Activated B cell treated with CpG ODN at 0.5 μM for 24 hours (primary cell): ENCODE data around the gene CDC27. TPM values are rescaled to one million over a fixed set of nuclear protein-coding genes. Genes with fewer than 3 reads are reported as not detected.
A peak's percentile ranks its signal among the peaks of the same experiment; 100 is the strongest.
"Not testable (repeated sequence)": the region's sequence is repeated elsewhere in the genome, so short reads cannot be mapped to it uniquely, and the experiment has no call there.

Source experiments
- ATAC-seq: fragments of 200-7000 bp; cut with Tn5 transposase; one replicate; pipeline ENCODE4 v1.10.0; 2021; ENCODE audit warnings: low read depth, mild to moderate bottlenecking, moderate library complexity
- CTCF ChIA-PET: fragments of 350-600 bp; sonication (Branson Sonifier 250); formaldehyde crosslinking; loops from one replicate; lab custom pipeline; 2021; ENCODE audit warnings: antibody characterized with exemption; lab: Charles Lee
- POLR2A ChIA-PET: fragments of 350-600 bp; sonication (Branson Sonifier 250); formaldehyde crosslinking; loops from one replicate; lab custom pipeline; 2021; ENCODE audit warnings: antibody characterized with exemption; lab: Charles Lee
- DNase-seq: peaks from one replicate; pipeline ENCODE4 v3.0.0; 2022
- H3K27ac Mint-ChIP-seq: one replicate; pipeline ENCODE4 v1.8.0; 2020; ENCODE audit warnings: mixed read lengths
- H3K27me3 Mint-ChIP-seq: one replicate; pipeline ENCODE4 v1.8.0; 2021; ENCODE audit warnings: mixed read lengths
- H3K36me3 Mint-ChIP-seq: one replicate; pipeline ENCODE4 v1.8.0; 2021; ENCODE audit warnings: low read depth, mixed read lengths
- H3K4me1 Mint-ChIP-seq: one replicate; pipeline ENCODE4 v1.8.0; 2021; ENCODE audit warnings: mixed read lengths
- H3K4me3 Mint-ChIP-seq: one replicate; pipeline ENCODE4 v1.8.0; 2020; ENCODE audit warnings: mild to moderate bottlenecking, mixed read lengths
- H3K9me3 Mint-ChIP-seq: one replicate; pipeline ENCODE4 v1.8.0; 2020; ENCODE audit warnings: mixed read lengths
- intact Hi-C: fragments of 100-400 bp; cut with micrococcal nuclease; formaldehyde crosslinking; loops from one replicate; pipeline ENCODE4 v1.15.1; 2024
- total RNA-seq: library from RNA; stranded (reverse); gene quantifications from 2 replicates; pipeline ENCODE4 v1.2.3, GENCODE V29; 2022
- TF ChIP-seq, protein P1 (sequence below): fragments of 200-600 bp; IDR thresholded peaks from one replicate; pipeline ENCODE4 v1.8.0; 2022; ENCODE audit warnings: antibody characterized with exemption, mild to moderate bottlenecking

Gene CDC27
- total RNA-seq, 1 donor from 2014 or later, result 72.5 TPM

DNA sequence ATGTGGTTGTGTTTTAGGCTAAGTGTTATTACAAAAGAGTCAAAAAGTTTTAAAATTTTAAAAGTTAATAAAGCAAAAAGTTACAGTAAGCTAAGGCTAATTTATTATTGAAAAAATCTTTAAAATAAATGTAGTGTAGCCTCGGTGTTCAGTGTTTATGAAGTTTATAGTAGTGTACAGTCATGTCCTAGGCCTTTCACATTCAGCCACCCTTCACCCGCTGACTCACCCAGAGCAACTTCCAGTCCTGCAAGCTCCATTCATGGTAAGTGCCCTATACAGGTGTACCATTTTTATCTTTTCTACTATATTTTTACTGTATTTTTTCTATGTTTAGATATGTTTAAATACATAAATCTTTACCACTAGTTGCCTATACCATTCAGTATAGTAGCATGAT lies 111.5 kb downstream of the CDC27 start:
- intact Hi-C loops, result no loop called here
- CTCF ChIA-PET, result no interaction called here
- Mint-ChIP-seq H3K27me3 (no peaks in the 10 kb centered on the region), H3K4me3 (no peak overlapping the region), H3K36me3 (peaks cover 22% of the 10 kb centered on the region), H3K27ac (no peak overlapping the region), H3K4me1 (peaks cover 9% of the 10 kb centered on the region), H3K9me3 (no peaks in the 10 kb centered on the region)
- POLR2A ChIA-PET, result no interaction called here
- no peak for DNase-seq
- TF ChIP-seq, protein P1, sequence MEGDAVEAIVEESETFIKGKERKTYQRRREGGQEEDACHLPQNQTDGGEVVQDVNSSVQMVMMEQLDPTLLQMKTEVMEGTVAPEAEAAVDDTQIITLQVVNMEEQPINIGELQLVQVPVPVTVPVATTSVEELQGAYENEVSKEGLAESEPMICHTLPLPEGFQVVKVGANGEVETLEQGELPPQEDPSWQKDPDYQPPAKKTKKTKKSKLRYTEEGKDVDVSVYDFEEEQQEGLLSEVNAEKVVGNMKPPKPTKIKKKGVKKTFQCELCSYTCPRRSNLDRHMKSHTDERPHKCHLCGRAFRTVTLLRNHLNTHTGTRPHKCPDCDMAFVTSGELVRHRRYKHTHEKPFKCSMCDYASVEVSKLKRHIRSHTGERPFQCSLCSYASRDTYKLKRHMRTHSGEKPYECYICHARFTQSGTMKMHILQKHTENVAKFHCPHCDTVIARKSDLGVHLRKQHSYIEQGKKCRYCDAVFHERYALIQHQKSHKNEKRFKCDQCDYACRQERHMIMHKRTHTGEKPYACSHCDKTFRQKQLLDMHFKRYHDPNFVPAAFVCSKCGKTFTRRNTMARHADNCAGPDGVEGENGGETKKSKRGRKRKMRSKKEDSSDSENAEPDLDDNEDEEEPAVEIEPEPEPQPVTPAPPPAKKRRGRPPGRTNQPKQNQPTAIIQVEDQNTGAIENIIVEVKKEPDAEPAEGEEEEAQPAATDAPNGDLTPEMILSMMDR, result no peak
- no peak for ATAC-seq

DNA sequence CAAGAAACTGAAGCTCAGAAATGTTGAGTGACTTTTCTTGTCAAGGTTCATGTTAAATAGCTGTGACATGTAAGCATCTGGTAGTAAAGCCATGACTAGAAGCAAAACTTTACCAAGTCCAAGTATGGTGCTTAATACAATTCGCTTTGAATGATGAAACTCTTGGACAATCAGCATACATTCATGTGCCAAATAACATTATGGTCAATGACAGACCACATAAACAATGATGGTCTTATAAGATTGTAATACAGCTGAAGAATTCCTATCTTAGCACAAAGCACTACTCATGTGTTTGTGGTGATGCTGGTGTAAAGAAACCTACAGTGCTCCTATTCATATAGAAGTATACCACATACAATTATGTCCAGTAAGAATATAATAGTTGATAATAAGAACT lies 112.9 kb downstream of the CDC27 start:
- H3K4me3 Mint-ChIP-seq, result no peak overlapping the region
- ChIA-PET CTCF (no interaction called here), POLR2A (no interaction called here)

GRCh38 chr17:47074361-47074760 lies 114.7 kb downstream of the CDC27 start:
- peaks cover 14% of the 10 kb centered on the region for H3K36me3 Mint-ChIP-seq
- H3K9me3 Mint-ChIP-seq, H3K27ac Mint-ChIP-seq, intact Hi-C loops, H3K4me3 Mint-ChIP-seq, ATAC-seq, DNase-seq, H3K27me3 Mint-ChIP-seq, CTCF ChIA-PET: not testable (repeated sequence)
- POLR2A ChIA-PET, result interaction anchor here (0.6 kb wide), 1 partner anchor 47 kb away, joined by 5 read pairs; no protein-coding TSS in a partner anchor
- peaks cover 21% of the 10 kb centered on the region for H3K4me1 Mint-ChIP-seq

More for the DNA sequence above, 112.9 kb downstream of the CDC27 start:
- peaks cover 18% of the 10 kb centered on the region for H3K36me3 Mint-ChIP-seq
- intact Hi-C loops, result no loop called here
- no peak overlapping the region for H3K27ac Mint-ChIP-seq
- peaks cover 14% of the 10 kb centered on the region for H3K4me1 Mint-ChIP-seq
- no peak for DNase-seq
- no peak for ATAC-seq
- no peaks in the 10 kb centered on the region for H3K9me3 Mint-ChIP-seq
- TF ChIP-seq, protein P1, result no peak
- H3K27me3 Mint-ChIP-seq, result no peaks in the 10 kb centered on the region

- CTCF ChIA-PET, POLR2A ChIA-PET: not testable (repeated sequence)
Observed at GRCh38 chr17:47073629-47074028, 115.5 kb downstream of the CDC27 start.

DNA sequence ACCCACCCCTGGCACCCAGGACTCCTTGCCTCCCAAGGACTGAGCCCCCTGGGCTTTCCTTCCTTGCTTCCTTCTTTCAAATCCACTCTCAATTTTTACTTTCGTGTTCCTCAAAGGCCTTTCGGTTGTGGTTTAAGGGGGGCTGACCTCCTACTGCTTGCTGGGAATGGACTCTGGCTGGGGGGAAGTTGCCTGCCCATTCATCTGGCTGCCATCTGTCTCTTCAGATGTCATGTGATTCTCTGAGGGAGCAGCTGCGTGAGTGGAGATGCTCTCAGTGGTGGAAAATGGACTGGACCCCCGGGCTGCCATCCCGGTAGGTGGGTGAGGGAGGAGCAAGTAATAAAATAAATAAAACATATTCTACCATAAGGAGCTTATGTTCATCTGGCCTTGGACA lies 116.2 kb downstream of the CDC27 start:
- intact Hi-C loops, result no loop called here
- Mint-ChIP-seq H3K27ac (peak overlapping the region; percentile 7), H3K36me3 (peaks cover 14% of the 10 kb centered on the region), H3K4me3 (no peak overlapping the region), H3K4me1 (peaks cover 28% of the 10 kb centered on the region), H3K27me3 (no peaks in the 10 kb centered on the region), H3K9me3 (no peaks in the 10 kb centered on the region)
- ATAC-seq (no peak), DNase-seq (no peak)
- POLR2A ChIA-PET, result no interaction called here
- TF ChIP-seq, protein P1, result no peak
- CTCF ChIA-PET, result no interaction called here

More at GRCh38 chr17:47073629-47074028, 115.5 kb downstream of the CDC27 start:
- H3K27ac Mint-ChIP-seq, DNase-seq, H3K4me3 Mint-ChIP-seq, intact Hi-C loops, H3K27me3 Mint-ChIP-seq, ATAC-seq, H3K9me3 Mint-ChIP-seq: not testable (repeated sequence)
- Mint-ChIP-seq H3K36me3 (peaks cover 14% of the 10 kb centered on the region), H3K4me1 (peaks cover 24% of the 10 kb centered on the region)

- intact Hi-C loops, DNase-seq, ATAC-seq, H3K27me3 Mint-ChIP-seq, H3K9me3 Mint-ChIP-seq, POLR2A ChIA-PET, CTCF ChIA-PET, H3K4me3 Mint-ChIP-seq: not testable (repeated sequence)
- peaks cover 13% of the 10 kb centered on the region for H3K36me3 Mint-ChIP-seq
- peaks cover 41% of the 10 kb centered on the region for H3K4me1 Mint-ChIP-seq
- H3K27ac Mint-ChIP-seq, result peak overlapping the region; percentile 61
Observed at GRCh38 chr17:47071171-47071570, 117.9 kb downstream of the CDC27 start.

GRCh38 chr17:47070266-47070665 lies 118.8 kb downstream of the CDC27 start:
- H3K27ac Mint-ChIP-seq, CTCF ChIA-PET, H3K9me3 Mint-ChIP-seq, H3K4me3 Mint-ChIP-seq, H3K27me3 Mint-ChIP-seq, ATAC-seq, intact Hi-C loops, DNase-seq, POLR2A ChIA-PET: not testable (repeated sequence)
- H3K4me1 Mint-ChIP-seq, result peaks cover 44% of the 10 kb centered on the region
- H3K36me3 Mint-ChIP-seq, result peaks cover 13% of the 10 kb centered on the region

Other genes starting within 250 kb of the CDC27 start
- not detected in 2 replicates for gene RPRML, start 210.0 kb downstream of the CDC27 start, total RNA-seq
- gene MYL4, start 20.1 kb upstream of the CDC27 start, total RNA-seq, result not detected in 2 replicates
- 4.1 and 4.7 TPM in 2 replicates for gene ITGB3, start 64.5 kb upstream of the CDC27 start, total RNA-seq
- gene EFCAB13, start 134.7 kb upstream of the CDC27 start, total RNA-seq, result 23.6 and 25.4 TPM in 2 replicates